Right lobe of liver (tissue), 6 donors: ENCODE data around the gene TNS1. TPM values are rescaled to one million over a fixed set of nuclear protein-coding genes. Genes with fewer than 3 reads are reported as not detected.
A peak's percentile ranks its signal among the peaks of the same experiment; 100 is the strongest.

Source experiments
- ATAC-seq, 4 donors: fragments of 200-7000 bp; cut with Tn5 transposase; one replicate each; pipeline ENCODE4 v1.9.1; 2020; ENCODE audit warnings: mild to moderate bottlenecking in 4 of 4, moderate library complexity in 4 of 4
- DNase-seq, 3 donors: peaks; one replicate each; pipeline ENCODE4 v3.0.0-alpha.2; 2020
- H3K27ac ChIP-seq, 3 donors: fragments of 200-600 bp; one replicate each; pipeline ENCODE4 v1.8.0; 2022
- H3K27me3 ChIP-seq, 2 donors: fragments of 200-600 bp; one replicate each; pipeline ENCODE4 v1.8.0; 2022
- H3K36me3 ChIP-seq, 4 donors: fragments of 200-600 bp; sonication (generic) in 1 of 4; one replicate each; pipeline versions ENCODE4 v1.5.1 to v1.8.0; 2017 to 2022; ENCODE audit warnings: control low read depth in 1 of 4
- H3K4me1 ChIP-seq, 4 donors: fragments of 200-600 bp; sonication (generic) in 1 of 4; one replicate each; pipeline versions ENCODE4 v1.5.1 to v1.8.0; 2017 to 2022; ENCODE audit warnings: control low read depth in 1 of 4
- H3K4me3 ChIP-seq, 3 donors: fragments of 200-600 bp; one replicate each; pipeline ENCODE4 v1.8.0; 2022
- H3K9me3 ChIP-seq, 4 donors: fragments of 200-600 bp; sonication (generic) in 1 of 4; one replicate each; pipeline versions ENCODE4 v1.5.1 to v1.8.0; 2017 to 2022; ENCODE audit warnings: control low read depth in 1 of 4
- CTCF ChIP-seq, 4 donors: fragments of 200-600 bp in 3 of 4; fragments of 450-650 bp in 1 of 4; IDR thresholded peaks; one replicate each; pipeline versions ENCODE4 v1.5.1 to v1.8.0; 2016 to 2022; ENCODE audit warnings: antibody characterized with exemption in 4 of 4, mild to moderate bottlenecking in 2 of 4
- POLR2A ChIP-seq: fragments of 450-650 bp; IDR thresholded peaks from one replicate; pipeline ENCODE4 v1.6.1; 2017; ENCODE audit warnings: antibody characterized with exemption, mild to moderate bottlenecking
- WGBS: methylation state at CpG from one replicate; pipeline ENCODE4 v1.1.6; 2018; ENCODE audit warnings: low coverage, low lambda C conversion rate; ENCODE audit not compliant: insufficient coverage; ENCODE audit errors: missing lambda C conversion rate; 5-methylcytosine and 5-hydroxymethylcytosine counted together
- intact Hi-C, 2 donors: fragments of 100-400 bp; cut with DNase I; formaldehyde crosslinking; loops; one replicate each; pipeline versions ENCODE4 v1.11.2 to v1.14.1; 2022
- total RNA-seq, 6 experiments: library from RNA; depleted of rRNA in 2 of 6; stranded (reverse); fragments of >200 nt in 2 of 6; fragmentation: NEBNext Ultra II Directional in 3 of 6; extraction: Animal tissue kit (Norgen Biotek cat#: 25700) in 3 of 6; gene quantifications; one replicate each; pipeline versions ENCODE4 v1.1.0 to v1.2.4, GENCODE V29; 2016 to 2023
- donor health status: DM: no; HTN: yes; CAD: no.
- donor health status: DM: no; HTN: no; CAD: no.
- donor health status: DM: no; HTN: no; CAD: no.
- donor health status: DM: no; HTN: yes; CAD: no.
- donor health status: DM: no; HTN: yes; CAD: no.

TNS1 gene
- total RNA-seq, 6 experiments from 2014 or later = 68.4 to 209 (median 99.2) TPM

- peak in 1 of 3 donors; percentile 20 for DNase-seq
- Histone ChIP-seq H3K27me3 (no peaks in the 10 kb centered on the region), H3K36me3 (peaks cover 0 to 57% (median 17%) of the 10 kb centered on the region in 4 donors), H3K9me3 (no peaks in the 10 kb centered on the region), H3K4me1 (peaks cover 0 to 15% (median 0%) of the 10 kb centered on the region in 4 donors), H3K4me3 (no peak overlapping the region), H3K27ac (no peak overlapping the region)
- ATAC-seq = no peak
- TF ChIP-seq POLR2A (no peak), CTCF (IDR thresholded peaks at IDR 0.05) (no peak)
- 86% methylated on average over 1 of the region's 6 CpGs for WGBS
- intact Hi-C loops = no loop called here
These were observed 179.2 kb downstream of the TNS1 start for GRCh38 chr2:217823626-217824025.

- Histone ChIP-seq H3K4me1 (peaks cover 0 to 11% (median 0%) of the 10 kb centered on the region in 4 donors), H3K36me3 (peaks cover 0 to 59% (median 22%) of the 10 kb centered on the region in 4 donors), H3K27ac (no peak overlapping the region), H3K27me3 (no peaks in the 10 kb centered on the region), H3K4me3 (no peak overlapping the region), H3K9me3 (no peaks in the 10 kb centered on the region)
- intact Hi-C loops = no loop called here
- no peak for TF ChIP-seq CTCF (IDR thresholded peaks at IDR 0.05)
- no peak for TF ChIP-seq POLR2A
- 65% methylated on average over 10 of the region's 14 CpGs for WGBS
- peak in 1 of 3 donors; percentile 42 for DNase-seq
- no peak for ATAC-seq
These were observed 180.2 kb downstream of the TNS1 start for GRCh38 chr2:217822296-217823252.

GRCh38 chr2:217821536-217822147 lies 181.2 kb downstream of the TNS1 start:
- Histone ChIP-seq H3K4me1 (peaks cover 0 to 14% (median 1%) of the 10 kb centered on the region in 4 donors), H3K4me3 (no peak overlapping the region), H3K36me3 (peaks cover 0 to 57% (median 28%) of the 10 kb centered on the region in 4 donors), H3K27me3 (no peaks in the 10 kb centered on the region), H3K9me3 (no peaks in the 10 kb centered on the region), H3K27ac (no peak overlapping the region)
- intact Hi-C loops = no loop called here
- DNase-seq (peak in 1 of 3 donors; percentile 52), ATAC-seq (no peak)
- TF ChIP-seq CTCF (IDR thresholded peaks at IDR 0.05) (no peak), POLR2A (no peak)
- 87% methylated on average over 4 of the region's 12 CpGs for WGBS

GRCh38 chr2:217820904-217821303 lies 181.9 kb downstream of the TNS1 start:
- TF ChIP-seq CTCF (IDR thresholded peaks at IDR 0.05) (no peak), POLR2A (no peak)
- Histone ChIP-seq H3K36me3 (peaks cover 0 to 61% (median 32%) of the 10 kb centered on the region in 4 donors), H3K4me3 (no peak overlapping the region), H3K27me3 (no peaks in the 10 kb centered on the region), H3K9me3 (no peaks in the 10 kb centered on the region), H3K27ac (no peak overlapping the region), H3K4me1 (peaks cover 0 to 22% (median 5%) of the 10 kb centered on the region in 4 donors)
- intact Hi-C loops = no loop called here
- WGBS = 52% methylated on average over 2 of the region's 4 CpGs
- DNase-seq (peak in 1 of 3 donors; percentile 37), ATAC-seq (no peak)
